ENCODE data around the gene ZNRF2.

Gene ZNRF2

DNA sequence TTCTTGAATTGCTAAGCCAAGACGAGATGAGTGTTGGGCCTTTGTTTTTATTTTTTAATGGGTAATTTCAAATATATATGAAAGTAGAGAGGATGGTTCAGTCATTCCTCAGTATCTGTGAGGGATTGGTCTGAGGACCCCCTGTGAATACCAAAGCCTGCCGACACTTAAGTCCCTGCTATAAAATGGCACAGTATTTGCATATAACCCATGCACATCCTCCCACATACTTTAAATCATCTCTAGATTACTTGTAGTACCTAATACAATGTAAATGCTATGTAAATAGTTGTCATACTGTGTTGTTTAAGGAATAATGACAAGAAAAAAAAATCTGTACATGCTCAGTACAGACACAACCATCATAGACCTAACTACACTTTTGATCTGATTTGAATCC lies 120.8 kb downstream of the ZNRF2 start:
- no peak overlapping the region for H3K27ac ChIP-seq
- TF ChIP-seq, protein P1, sequence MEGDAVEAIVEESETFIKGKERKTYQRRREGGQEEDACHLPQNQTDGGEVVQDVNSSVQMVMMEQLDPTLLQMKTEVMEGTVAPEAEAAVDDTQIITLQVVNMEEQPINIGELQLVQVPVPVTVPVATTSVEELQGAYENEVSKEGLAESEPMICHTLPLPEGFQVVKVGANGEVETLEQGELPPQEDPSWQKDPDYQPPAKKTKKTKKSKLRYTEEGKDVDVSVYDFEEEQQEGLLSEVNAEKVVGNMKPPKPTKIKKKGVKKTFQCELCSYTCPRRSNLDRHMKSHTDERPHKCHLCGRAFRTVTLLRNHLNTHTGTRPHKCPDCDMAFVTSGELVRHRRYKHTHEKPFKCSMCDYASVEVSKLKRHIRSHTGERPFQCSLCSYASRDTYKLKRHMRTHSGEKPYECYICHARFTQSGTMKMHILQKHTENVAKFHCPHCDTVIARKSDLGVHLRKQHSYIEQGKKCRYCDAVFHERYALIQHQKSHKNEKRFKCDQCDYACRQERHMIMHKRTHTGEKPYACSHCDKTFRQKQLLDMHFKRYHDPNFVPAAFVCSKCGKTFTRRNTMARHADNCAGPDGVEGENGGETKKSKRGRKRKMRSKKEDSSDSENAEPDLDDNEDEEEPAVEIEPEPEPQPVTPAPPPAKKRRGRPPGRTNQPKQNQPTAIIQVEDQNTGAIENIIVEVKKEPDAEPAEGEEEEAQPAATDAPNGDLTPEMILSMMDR (conservative IDR thresholded peaks at IDR 0.05): no peak

GRCh38 chr7:30406664-30407425 lies 122.4 kb downstream of the ZNRF2 start:
- TF ChIP-seq, protein P1 (conservative IDR thresholded peaks at IDR 0.05): no peak
- H3K27ac ChIP-seq: no peak overlapping the region

DNA sequence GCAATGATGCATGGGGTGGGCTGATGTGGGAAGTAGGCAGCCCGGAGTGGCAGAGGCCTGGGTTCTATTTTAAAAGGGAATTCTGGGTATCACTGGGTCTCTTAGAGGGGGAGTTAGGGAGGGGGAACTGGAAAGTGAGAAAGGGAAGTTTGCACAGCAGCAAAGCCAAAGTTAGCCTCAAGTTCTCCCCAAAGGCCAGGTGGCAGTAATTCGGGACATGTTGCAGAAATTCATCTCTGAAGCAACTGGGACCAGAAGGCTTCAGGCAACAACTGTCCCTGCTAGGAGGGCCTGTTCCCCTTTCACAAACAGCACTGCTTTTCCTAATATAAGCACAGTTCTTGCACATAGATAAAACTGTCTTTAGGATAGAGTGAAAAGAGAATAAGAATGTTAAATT lies 126.8 kb downstream of the ZNRF2 start:
- H3K27ac ChIP-seq: no peak overlapping the region
- TF ChIP-seq, protein P1 (conservative IDR thresholded peaks at IDR 0.05): no peak

GRCh38 chr7:30411897-30412296 lies 127.5 kb downstream of the ZNRF2 start:
- TF ChIP-seq, protein P1 (conservative IDR thresholded peaks at IDR 0.05): no peak

DNA sequence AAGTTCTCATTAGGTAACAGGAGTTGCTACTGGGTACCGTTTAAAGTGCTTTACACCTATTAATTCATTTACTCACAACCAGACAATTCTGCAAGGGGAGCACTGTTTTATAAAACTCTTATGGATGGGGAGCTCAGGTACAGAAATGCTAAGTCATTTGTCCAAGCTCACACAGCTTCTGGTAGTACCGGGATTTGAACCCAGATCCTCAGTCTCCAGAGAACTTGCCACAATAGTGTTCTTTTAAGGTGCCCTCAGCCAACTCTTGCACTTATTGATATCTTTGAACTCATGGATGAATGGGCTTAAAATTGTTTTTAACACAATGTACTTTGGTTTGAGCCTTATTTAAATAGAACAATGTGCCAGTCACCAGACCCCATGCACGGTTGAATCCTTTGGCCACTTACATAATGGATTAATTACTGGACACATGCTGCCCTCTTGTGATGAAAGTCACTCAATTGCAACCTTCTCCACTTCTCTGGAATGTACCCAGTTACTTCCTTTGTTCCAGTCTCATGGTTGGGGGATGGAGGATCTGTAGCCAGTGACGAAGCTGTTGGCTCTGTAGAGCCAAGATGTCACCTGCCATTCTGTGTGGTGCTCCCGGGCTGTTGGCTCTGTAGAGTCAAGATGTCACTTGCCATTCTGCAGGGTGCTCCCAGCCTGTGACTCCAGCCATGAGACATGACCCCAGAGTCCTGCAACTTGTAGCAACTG lies 128.5 kb downstream of the ZNRF2 start:
- TF ChIP-seq, protein P1 (conservative IDR thresholded peaks at IDR 0.05): peak; percentile 74
- H3K27ac ChIP-seq: no peak overlapping the region

More at GRCh38 chr7:30411897-30412296, 127.5 kb downstream of the ZNRF2 start:
- no peak overlapping the region for H3K27ac ChIP-seq

DNA sequence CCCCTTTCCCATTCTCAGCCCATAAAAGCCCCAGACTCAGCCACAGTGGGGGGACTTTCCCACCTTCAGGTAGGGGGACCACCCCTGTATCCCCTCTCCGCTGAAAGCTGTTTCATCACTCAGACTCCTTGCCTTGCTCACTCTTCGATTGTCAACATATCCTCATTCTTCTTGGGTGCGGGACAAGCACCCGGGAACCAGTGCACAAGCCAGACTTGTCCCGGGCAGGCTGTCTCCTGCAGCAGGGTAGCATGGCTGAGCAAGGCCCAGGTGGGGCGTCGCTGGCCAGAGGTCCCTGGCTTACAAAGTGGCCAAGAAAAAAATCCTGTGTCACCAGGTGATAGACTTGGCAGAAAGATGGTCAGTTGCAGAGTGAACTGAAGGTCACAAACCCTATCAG lies 129.5 kb downstream of the ZNRF2 start:
- TF ChIP-seq, protein P1 (conservative IDR thresholded peaks at IDR 0.05): no peak
- H3K27ac ChIP-seq: no peak overlapping the region

Measured in VCaP (cell line).